LNCaP clone FGC (cell line): Measurements from ENCODE around the gene PPM1H.

Experiments used
- DNase-seq: peaks from one replicate; pipeline ENCODE4 v3.0.0-alpha.2; 2011; ENCODE audit warnings: low read depth
- H3K4me3 ChIP-seq: 2 replicates; pipeline ENCODE4 v1.5.1; 2011; ENCODE audit warnings: mild to moderate bottlenecking, low read depth, low read length, control low read depth
- CTCF ChIP-seq: IDR thresholded peaks from 2 replicates; pipeline ENCODE4 v1.5.1; 2012; ENCODE audit warnings: mild to moderate bottlenecking; ENCODE audit not compliant: control insufficient read depth, insufficient read depth; ENCODE audit errors: extremely low read depth

Gene PPM1H

GRCh38 chr12:62724285-62724684, 210.7 kb downstream of the PPM1H start:
- no peak for DNase-seq
- no peak overlapping the region for H3K4me3 ChIP-seq
- no peak for TF ChIP-seq CTCF

GRCh38 chr12:62722971-62723680, 211.8 kb downstream of the PPM1H start:
- no peak for DNase-seq
- no peak overlapping the region for H3K4me3 ChIP-seq
- TF ChIP-seq CTCF = no peak

- no peak for DNase-seq
- no peak for TF ChIP-seq CTCF
These were observed 214.2 kb downstream of the PPM1H start for GRCh38 chr12:62720661-62721330.

GRCh38 chr12:62720025-62720424, 214.9 kb downstream of the PPM1H start:
- TF ChIP-seq CTCF = no peak
- no peak for DNase-seq
- no peak overlapping the region for H3K4me3 ChIP-seq

More at GRCh38 chr12:62720661-62721330, 214.2 kb downstream of the PPM1H start:
- no peak overlapping the region for H3K4me3 ChIP-seq

GRCh38 chr12:62718762-62719426, 216.1 kb downstream of the PPM1H start:
- no peak for DNase-seq
- TF ChIP-seq CTCF = no peak
- no peak overlapping the region for H3K4me3 ChIP-seq

GRCh38 chr12:62717643-62718042, 217.3 kb downstream of the PPM1H start:
- DNase-seq = no peak
- no peak for TF ChIP-seq CTCF
- no peak overlapping the region for H3K4me3 ChIP-seq
